Parathyroid adenoma (tissue), 2 donors: ENCODE results near the gene CCDC57.
A peak's percentile ranks its signal among the peaks of the same experiment; 100 is the strongest.

Experiments
- H2AFZ ChIP-seq: fragments of 300-600 bp; sonication (generic); one replicate; pipeline ENCODE4 v1.7.0; 2017; ENCODE audit warnings: antibody characterized with exemption, mild to moderate bottlenecking
- H3K27ac ChIP-seq: fragments of 300-600 bp; sonication (generic); one replicate; pipeline ENCODE4 v1.7.0; 2017
- H3K27me3 ChIP-seq: fragments of 300-600 bp; sonication (generic); one replicate; pipeline ENCODE4 v1.7.0; 2017; ENCODE audit warnings: low read length; ENCODE audit not compliant: control insufficient read depth, insufficient read depth
- H3K36me3 ChIP-seq: fragments of 300-600 bp; sonication (generic); one replicate; pipeline ENCODE4 v1.7.0; 2017; ENCODE audit warnings: low read length; ENCODE audit not compliant: control insufficient read depth, insufficient read depth
- H3K4me1 ChIP-seq: fragments of 300-600 bp; sonication (generic); one replicate; pipeline ENCODE4 v1.7.0; 2017; ENCODE audit warnings: control low read depth
- H3K4me2 ChIP-seq: fragments of 300-600 bp; sonication (generic); one replicate; pipeline ENCODE4 v1.7.0; 2017; ENCODE audit warnings: low read length
- H3K4me3 ChIP-seq: fragments of 300-600 bp; sonication (generic); one replicate; pipeline ENCODE4 v1.7.0; 2017; ENCODE audit warnings: low read depth, low read length
- H3K79me2 ChIP-seq: fragments of 300-600 bp; sonication (generic); one replicate; pipeline ENCODE4 v1.7.0; 2017; ENCODE audit warnings: control low read depth
- H3K9ac ChIP-seq: fragments of 300-600 bp; sonication (generic); one replicate; pipeline ENCODE4 v1.7.0; 2017; ENCODE audit warnings: mild to moderate bottlenecking
- H3K9me3 ChIP-seq: fragments of 300-600 bp; sonication (generic); one replicate; pipeline ENCODE4 v1.7.0; 2017; ENCODE audit warnings: low read length; ENCODE audit not compliant: control insufficient read depth
- CTCF ChIP-seq: fragments of 300-600 bp; sonication (generic); IDR thresholded peaks from one replicate; pipeline ENCODE4 v1.7.0; 2017; ENCODE audit warnings: antibody characterized with exemption, mild to moderate bottlenecking
- donor health status: primary hyperparathyroidism.

The CCDC57 gene

GRCh38 chr17:82180776-82181528 lies 31.7 kb downstream of the CCDC57 start:
- TF ChIP-seq CTCF: no peak
- Histone ChIP-seq H3K4me2 (no peak overlapping the region), H3K4me1 (peaks cover 44% of the 10 kb centered on the region), H3K36me3 (no peaks in the 10 kb centered on the region), H3K79me2 (no peaks in the 10 kb centered on the region), H3K27ac (no peak overlapping the region), H2AFZ (no peak overlapping the region), H3K27me3 (no peaks in the 10 kb centered on the region), H3K9me3 (no peaks in the 10 kb centered on the region), H3K9ac (no peak overlapping the region), H3K4me3 (no peak overlapping the region)

GRCh38 chr17:82179946-82180475 lies 32.6 kb downstream of the CCDC57 start:
- H3K4me1 ChIP-seq: peaks cover 53% of the 10 kb centered on the region
- H3K4me2 ChIP-seq: no peak overlapping the region
- H3K9me3 ChIP-seq: no peaks in the 10 kb centered on the region
- H3K4me3 ChIP-seq: no peak overlapping the region
- no peaks in the 10 kb centered on the region for H3K79me2 ChIP-seq
- H3K9ac ChIP-seq: no peak overlapping the region
- no peak overlapping the region for H3K27ac ChIP-seq
- H2AFZ ChIP-seq: no peak overlapping the region
- TF ChIP-seq CTCF: no peak
- no peaks in the 10 kb centered on the region for H3K27me3 ChIP-seq
- no peaks in the 10 kb centered on the region for H3K36me3 ChIP-seq

GRCh38 chr17:82179412-82179811 lies 33.2 kb downstream of the CCDC57 start:
- Histone ChIP-seq H3K79me2 (no peaks in the 10 kb centered on the region), H3K27ac (no peak overlapping the region), H3K27me3 (no peaks in the 10 kb centered on the region), H3K9me3 (no peaks in the 10 kb centered on the region), H2AFZ (no peak overlapping the region), H3K4me3 (no peak overlapping the region), H3K4me2 (no peak overlapping the region), H3K4me1 (peaks cover 55% of the 10 kb centered on the region), H3K9ac (no peak overlapping the region), H3K36me3 (no peaks in the 10 kb centered on the region)
- no peak for TF ChIP-seq CTCF

GRCh38 chr17:82178499-82179261 lies 34.0 kb downstream of the CCDC57 start:
- Histone ChIP-seq H3K4me1 (peaks cover 55% of the 10 kb centered on the region), H3K9ac (no peak overlapping the region), H2AFZ (no peak overlapping the region), H3K4me3 (no peak overlapping the region), H3K27ac (no peak overlapping the region), H3K4me2 (peak overlapping the region; percentile 81), H3K27me3 (no peaks in the 10 kb centered on the region), H3K36me3 (no peaks in the 10 kb centered on the region), H3K79me2 (no peaks in the 10 kb centered on the region), H3K9me3 (no peaks in the 10 kb centered on the region)
- TF ChIP-seq CTCF: no peak
